HG03064 (cell line): Measurements from ENCODE around the gene CGB2.
"Not testable (repeated sequence)": the region's sequence is repeated elsewhere in the genome, so short reads cannot be mapped to it uniquely, and the experiment has no call there.

Experiments used
- ATAC-seq: cut with Tn5 transposase; IDR thresholded peaks from one replicate; pipeline ENCODE4 v1.9.1; 2021; ENCODE audit warnings: low read depth; ENCODE audit not compliant: unreplicated experiment

Gene CGB2

GRCh38 chr19:49030323-49030722 is 1.4 kb upstream of the CGB2 start:
- not testable (repeated sequence) for ATAC-seq

GRCh38 chr19:49036815-49037214 is 5.1 kb downstream of the CGB2 start, which contains the start of gene CGB1:
CGB1 (minus strand) TSS chr19:49036895; CDS start chr19:49036711, 184 bp downstream.
- ATAC-seq = not testable (repeated sequence)

GRCh38 chr19:49038111-49038510 is 6.4 kb downstream of the CGB2 start:
- not testable (repeated sequence) for ATAC-seq

- ATAC-seq = not testable (repeated sequence)
Measured at GRCh38 chr19:49038557-49039276, 7.0 kb downstream of the CGB2 start.

GRCh38 chr19:49039736-49040135 is 8.0 kb downstream of the CGB2 start:
- ATAC-seq = not testable (repeated sequence)

- no peak for ATAC-seq
Measured at GRCh38 chr19:49042177-49042576, 10.5 kb downstream of the CGB2 start.

- ATAC-seq = not testable (repeated sequence)
Measured at GRCh38 chr19:49042666-49043065, 11.0 kb downstream of the CGB2 start.

GRCh38 chr19:49043548-49043947 is 11.9 kb downstream of the CGB2 start, which contains the start of gene CGB5:
CGB5 (plus strand) TSS chr19:49043848; CDS start chr19:49044210, 362 bp downstream.
- ATAC-seq = not testable (repeated sequence)

GRCh38 chr19:49049011-49049410 is 17.3 kb downstream of the CGB2 start, which contains the start of gene CGB8:
CGB8 (minus strand) TSS chr19:49049111; CDS start chr19:49048739, 372 bp downstream.
- not testable (repeated sequence) for ATAC-seq

GRCh38 chr19:49049834-49050233 is 18.1 kb downstream of the CGB2 start:
- not testable (repeated sequence) for ATAC-seq

- not testable (repeated sequence) for ATAC-seq
Measured at GRCh38 chr19:49050376-49051033, 18.8 kb downstream of the CGB2 start.

- no peak for ATAC-seq
Measured at GRCh38 chr19:49056101-49056901, 24.6 kb downstream of the CGB2 start.

- ATAC-seq = not testable (repeated sequence)
Measured at GRCh38 chr19:49056902-49057596, 25.4 kb downstream of the CGB2 start.

GRCh38 chr19:49057636-49058234 is 26.0 kb downstream of the CGB2 start, which contains the start of gene CGB7:
CGB7 (minus strand) TSS chr19:49057749; CDS start chr19:49055375, 2,374 bp downstream.
- ATAC-seq = no peak

- ATAC-seq = no peak
Measured at GRCh38 chr19:49058562-49058961, 26.9 kb downstream of the CGB2 start.

GRCh38 chr19:49059053-49059452 is 27.4 kb downstream of the CGB2 start:
- ATAC-seq = no peak

- ATAC-seq = no peak
Measured at GRCh38 chr19:49061000-49061399, 29.3 kb downstream of the CGB2 start.

- no peak for ATAC-seq
Measured at GRCh38 chr19:49061445-49061844, 29.8 kb downstream of the CGB2 start.

- no peak for ATAC-seq
Measured at GRCh38 chr19:49064029-49064629, 32.4 kb downstream of the CGB2 start.
